Hindlimb muscle (tissue), 1 donor: ENCODE results near the gene ATP2B3. TPM values are rescaled to one million over a fixed set of nuclear protein-coding genes. Genes with fewer than 3 reads are reported as not detected.

ENCODE experiments used
- DNase-seq: peaks from one replicate; pipeline ENCODE4 v3.0.0-alpha.2; 2013
- polyA plus RNA-seq: library from polyadenylated mRNA; unstranded; fragments of 120-200 nt; gene quantifications from one replicate; pipeline ENCODE4 v1.2.1, GENCODE V29; 2013; ENCODE audit not compliant: insufficient read length

ATP2B3 gene
- polyA plus RNA-seq, 1 donor, result 0.36 TPM

DNA sequence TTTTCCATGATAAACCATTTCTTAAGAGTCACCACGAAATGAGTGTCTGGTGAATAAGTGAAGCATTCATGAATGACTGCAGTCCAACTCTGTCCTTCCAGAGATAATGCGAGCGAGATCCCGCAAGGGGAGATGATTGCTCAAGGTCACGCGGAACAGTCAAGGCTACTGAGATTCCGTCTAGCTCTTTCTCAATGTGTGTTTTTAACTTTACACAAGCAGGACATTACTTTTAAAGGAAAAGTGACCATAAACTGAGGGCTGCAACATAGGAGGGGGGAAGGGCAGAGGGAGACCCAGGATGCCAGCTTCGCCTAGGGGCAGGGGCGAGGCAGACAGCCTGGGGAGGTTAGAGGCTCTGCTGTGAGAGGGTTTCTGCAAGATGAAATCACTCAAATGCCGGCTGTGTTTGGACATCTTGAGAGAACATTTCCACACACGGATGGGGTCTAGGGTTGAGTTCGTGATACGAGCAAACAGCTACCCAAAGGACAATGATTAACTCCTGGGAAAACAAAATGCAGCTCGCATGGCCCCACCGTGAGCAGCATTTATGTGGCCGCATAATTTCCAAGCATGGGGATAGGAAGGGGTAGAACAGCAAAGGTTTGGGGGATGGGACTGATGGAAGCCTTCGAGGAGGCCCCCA is 105.3 kb downstream of the ATP2B3 start:
- no peak for DNase-seq

DNA sequence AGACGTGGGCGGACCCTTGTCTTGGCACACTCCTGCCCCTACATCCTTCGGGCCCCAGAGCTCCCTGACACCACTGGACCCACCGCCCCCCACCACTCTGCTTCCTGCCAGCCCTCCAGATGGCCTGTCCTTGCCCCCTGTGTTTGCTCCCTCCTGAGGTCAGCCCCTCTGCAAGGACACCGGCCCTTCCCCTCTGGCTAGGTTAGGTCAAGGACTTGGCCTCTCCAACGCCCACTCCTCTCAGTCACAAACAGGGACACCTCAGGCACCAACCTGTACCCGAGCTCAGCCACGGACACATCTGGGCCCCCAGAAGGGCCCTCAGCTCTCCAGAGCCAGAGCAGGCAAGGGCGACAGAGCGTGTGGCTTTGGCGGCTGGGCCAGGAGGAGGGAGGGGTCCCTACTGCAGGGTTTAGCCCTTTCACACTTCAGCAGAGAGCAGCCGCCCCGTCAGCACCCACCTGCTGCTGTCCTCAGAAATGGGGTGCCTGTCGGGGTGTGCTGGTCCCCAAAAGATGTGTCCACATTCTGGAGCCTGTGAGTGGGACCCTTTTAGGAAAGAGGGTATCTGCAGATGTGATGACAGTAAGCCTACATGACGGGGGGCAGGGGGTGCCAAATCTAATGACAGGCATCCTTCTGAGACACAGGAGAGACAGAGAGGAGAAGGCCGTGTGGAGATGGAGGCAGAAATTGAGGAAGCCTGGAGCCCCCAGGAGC is 106.0 kb downstream of the ATP2B3 start:
- no peak for DNase-seq

DNA sequence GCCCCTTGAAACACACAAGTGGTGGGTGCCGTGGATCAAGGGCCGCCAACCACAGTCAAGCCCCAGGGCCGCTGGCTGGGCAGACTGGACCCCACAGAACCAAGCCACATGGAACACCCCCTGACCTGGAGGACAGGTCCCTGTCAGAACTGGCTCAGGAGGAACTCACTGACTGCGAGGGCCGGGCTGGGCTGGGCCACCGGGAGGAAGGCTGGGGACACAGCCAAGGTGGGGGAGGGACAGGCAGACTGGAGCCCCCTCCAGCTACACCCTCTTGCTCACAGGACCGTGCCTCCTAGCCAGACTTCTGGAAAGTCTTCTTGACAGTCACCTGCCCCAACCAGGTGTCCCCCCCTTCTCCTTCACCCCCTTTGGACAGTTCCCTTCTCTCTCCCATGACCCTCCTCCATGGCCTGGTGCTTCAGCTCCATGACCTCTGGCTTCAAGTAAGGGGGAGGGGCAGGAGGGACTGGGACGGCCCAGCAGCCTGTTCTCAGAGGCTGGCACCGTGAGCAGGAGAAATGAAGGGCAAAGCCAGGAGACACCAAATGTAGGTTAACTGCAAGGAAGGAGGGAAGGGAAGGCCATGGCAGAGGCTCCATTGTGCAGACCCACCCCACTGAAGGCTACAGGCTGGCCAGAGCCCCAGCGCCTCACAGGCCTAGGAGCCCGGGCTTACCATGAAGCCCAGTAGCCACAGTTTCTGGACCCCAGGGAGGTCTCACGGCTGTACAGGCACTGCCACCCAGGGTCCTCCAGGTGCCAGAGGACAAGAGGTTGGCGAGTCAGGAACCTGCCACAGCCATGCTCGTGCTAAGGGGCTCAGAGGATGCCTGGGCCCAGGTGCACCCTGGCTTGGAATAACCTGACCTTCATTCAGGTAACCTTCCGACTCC is 107.0 kb downstream of the ATP2B3 start:
- no peak for DNase-seq

DNA sequence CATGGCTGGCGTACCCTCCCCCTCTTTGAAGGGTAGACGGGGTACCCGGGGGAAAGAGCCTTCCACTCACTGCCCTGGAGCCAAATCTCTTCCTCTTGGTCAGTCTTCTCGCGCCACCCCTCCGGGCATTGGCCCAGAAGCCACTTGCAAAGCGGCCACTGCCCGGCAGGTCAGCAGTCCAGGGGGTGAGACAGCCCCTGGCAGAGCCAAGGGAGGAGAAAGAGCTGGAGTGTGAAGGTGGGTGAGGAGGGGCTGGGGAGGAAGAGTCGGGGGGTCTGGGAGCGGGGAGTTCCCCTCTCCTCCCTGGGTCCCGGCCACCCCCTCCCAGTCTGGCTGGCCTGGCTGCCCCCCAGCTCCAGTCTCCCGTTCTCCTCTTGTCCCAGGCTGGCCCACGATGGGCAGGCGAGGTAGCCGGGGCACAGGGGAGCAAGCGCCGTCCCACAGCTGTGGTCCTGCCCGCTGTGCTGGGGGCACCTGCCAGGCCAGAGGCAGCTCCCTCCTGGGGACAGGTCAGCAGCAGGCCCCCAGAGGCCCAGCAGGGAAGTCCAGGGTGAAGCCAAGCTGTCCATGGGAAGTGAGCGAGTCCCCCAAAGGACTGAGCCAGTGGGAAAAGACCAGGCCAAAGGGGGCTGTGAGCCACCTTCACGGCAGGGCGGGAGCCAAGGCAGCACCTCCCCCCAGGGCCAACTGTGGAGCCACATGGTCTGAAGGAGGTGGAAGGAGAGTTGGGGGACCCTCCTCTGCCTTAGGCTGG is 108.0 kb downstream of the ATP2B3 start:
- no peak for DNase-seq

DNA sequence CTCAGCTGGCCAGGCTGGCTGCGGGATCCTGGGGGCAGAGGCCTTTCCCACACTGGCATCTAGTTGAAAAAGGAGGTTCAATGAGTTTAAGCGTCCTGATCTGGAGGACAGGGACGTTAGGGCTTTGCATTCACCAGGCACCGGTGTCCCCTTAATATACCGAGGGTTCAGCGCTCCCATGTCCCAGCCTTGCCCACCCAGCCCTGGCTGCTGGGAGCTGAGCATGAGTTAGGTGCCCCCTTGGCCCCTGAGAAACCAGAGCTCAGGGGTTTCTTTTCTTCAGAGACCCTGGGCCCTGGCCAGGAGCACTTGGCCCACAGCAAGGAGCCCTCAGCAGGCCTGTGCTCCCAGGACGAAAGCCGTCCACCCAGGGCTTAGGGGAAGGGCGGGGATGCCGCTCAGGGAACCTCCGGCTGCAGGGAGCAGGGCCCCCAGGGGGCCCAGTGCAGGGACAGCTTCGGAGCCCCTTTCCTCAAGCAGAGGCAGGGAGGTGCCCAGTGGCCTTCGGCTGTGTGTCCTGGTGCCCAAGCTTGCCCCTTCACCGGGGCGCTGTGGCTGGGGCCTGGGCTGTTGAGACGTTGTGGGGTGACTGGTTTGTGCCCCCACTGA is 108.7 kb downstream of the ATP2B3 start:
- DNase-seq, result no peak

DNA sequence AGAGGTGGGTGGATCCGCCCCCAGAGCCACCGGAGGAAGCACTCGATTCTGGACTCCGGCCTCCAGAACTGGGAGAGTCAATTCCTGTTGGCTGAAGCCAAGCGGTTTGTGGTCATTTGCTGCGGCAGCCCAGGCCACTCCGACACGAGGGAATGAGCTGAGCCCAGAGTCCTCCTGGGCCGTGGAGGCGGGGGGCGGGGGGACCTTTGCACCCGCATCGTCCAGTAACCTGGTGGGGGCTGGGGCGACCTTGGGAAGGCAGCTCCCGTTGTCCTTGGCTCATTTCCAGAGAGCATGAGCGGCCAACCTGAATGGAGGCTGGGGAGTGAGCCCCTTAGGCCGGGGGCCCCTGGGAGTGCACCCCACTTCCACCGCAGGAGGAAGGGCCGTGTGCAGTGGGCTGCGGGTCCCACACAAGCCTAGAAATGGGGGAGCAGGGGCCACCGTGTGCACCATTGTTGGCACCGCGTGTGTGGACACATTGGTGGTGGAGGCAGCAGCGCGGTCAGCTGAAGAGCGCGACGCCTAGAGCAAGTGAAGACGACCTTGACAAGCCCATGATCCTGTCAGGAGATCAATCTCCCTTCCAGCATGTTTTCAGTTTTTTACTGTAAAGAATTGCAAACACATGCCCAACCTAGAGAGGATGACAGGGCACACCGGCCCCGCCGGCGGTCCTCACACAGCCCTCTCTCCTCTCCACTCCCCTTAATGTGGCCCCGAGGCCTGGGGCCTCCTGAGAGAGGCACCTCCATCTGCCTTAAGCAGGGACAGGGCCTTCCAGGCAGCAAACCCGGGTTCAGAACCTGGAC is 109.6 kb downstream of the ATP2B3 start:
- no peak for DNase-seq

DNA sequence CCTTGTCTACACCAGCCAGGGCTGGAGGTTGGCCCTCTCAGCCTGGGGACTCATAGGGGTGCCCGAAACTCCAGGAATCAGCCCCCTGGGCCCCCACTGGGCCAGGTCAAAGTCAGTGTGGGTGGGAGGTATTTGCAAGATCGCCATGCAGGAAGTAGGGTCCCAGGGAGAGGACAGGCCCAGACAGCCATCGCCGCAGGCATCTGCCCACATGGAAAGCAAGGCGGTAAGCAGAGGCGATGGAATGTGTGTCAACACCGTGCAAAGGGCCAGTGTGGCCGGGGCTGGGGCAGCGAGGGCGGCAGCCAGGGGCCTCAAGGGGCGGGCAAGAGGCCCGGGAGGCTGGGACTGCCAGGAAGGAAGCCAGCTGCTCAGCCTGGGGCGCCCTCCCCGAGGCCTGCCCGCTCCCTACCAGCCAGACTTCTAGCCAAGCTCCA is 110.3 kb downstream of the ATP2B3 start:
- no peak for DNase-seq

DNA sequence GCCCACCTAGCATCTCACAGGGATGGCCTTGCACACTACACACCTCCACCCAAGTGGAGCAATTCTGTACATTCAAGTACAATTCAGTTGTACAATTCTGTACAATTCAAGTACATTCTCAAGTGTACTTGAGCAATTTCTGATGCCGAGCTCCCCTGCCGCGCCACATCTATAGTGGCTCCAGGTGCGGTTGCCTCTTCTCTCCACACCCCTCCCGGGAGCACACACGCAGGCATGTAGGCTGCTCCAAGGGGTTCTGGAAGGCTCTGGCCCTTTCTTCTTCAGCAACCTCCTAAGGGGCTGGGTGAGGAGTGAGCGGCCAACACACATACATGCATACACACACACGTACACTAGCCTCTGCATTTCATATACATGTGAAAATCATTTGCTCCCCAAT is 110.7 kb downstream of the ATP2B3 start:
- no peak for DNase-seq

DNA sequence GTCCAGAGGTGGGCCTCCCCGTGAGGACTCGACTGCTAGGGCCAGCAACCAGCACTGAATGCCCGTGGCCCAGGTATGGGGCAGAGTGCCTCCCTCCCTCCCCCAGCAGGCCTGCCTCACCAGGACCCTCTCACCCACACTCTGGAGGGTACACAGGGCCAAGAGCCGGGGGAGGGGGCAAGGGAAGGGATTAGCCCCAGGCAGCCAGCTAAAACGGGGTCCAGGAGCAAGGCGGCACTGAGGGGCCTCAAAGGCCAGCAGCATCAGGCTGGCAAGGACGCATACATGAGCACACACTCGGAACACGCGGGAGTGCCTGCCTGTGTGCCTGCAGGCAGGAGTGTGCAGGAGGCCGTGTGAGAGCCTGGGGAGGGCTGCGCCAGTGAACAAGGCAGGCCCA is 111.2 kb downstream of the ATP2B3 start:
- no peak for DNase-seq

DNA sequence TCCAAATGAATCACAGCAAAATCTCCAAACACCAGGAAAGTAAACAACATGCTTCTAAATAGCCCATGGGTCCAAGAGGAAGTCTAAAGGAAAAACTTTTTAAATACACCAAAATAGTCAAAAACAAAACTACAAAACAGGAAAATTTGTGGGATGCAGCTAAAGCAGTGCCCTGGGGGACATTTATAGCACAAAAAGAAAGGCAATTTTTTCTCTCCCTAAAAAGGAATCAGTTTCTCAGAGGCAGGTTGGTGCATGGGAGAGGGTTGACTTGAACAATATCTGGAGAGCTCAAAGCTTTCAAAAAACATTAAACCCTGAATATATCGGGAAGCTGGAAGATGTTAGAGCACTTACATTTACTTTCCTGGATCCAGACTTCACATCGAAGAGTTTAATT is 113.9 kb downstream of the ATP2B3 start:
- DNase-seq, result no peak

DNA sequence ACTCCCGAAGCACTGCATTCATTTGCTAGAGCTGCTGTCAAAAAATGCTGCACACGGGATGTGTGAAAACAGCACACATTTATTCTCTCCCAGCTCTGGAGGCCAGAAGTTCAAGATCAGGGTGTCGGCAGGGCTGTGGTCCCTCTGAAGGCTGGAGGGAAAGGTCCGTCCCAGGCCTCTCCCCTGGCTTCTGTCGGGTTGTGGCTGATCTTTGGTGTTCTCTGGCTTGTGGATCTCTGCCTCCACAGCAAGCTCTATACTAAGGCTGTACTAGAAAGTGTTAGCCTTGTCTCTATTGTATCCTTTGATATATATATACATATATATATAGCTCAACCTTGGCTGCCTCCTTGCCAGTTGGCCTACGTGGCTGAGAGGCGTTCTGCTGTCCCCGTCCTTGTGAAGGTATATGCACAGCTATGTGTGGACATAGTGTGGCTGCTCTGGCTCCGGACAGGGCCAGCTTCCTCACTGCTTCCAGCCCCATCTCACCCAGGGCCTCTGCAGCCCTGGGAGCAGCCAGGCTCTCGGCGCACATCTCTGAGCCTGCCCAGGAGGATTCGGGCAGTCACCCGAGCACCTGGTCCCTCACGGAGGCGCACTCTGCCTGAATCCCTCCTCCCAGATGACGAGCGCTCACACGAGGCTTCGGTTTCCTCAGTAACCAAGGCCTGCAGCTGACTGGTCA is 114.6 kb downstream of the ATP2B3 start:
- DNase-seq, result no peak

Other genes with a start within 250 kb of the ATP2B3 start
- not detected for gene PNMA6F, start 195.9 kb upstream of the ATP2B3 start, polyA plus RNA-seq
- 7.9 TPM for gene ZNF275, start 183.5 kb upstream of the ATP2B3 start, polyA plus RNA-seq
- gene PNMA6E, start 116.3 kb upstream of the ATP2B3 start, polyA plus RNA-seq, result not detected
- gene ZFP92, start 106.2 kb upstream of the ATP2B3 start, polyA plus RNA-seq, result 0.63 TPM
- 0.43 TPM for gene TREX2, start 71.6 kb upstream of the ATP2B3 start, polyA plus RNA-seq
- gene HAUS7, start 47.1 kb upstream of the ATP2B3 start, polyA plus RNA-seq, result 25.9 TPM
- 101 TPM for gene BGN, start 22.7 kb upstream of the ATP2B3 start, polyA plus RNA-seq
- gene CCNQ, start 81.5 kb downstream of the ATP2B3 start, polyA plus RNA-seq, result 11.5 TPM
- 0.14 TPM for gene DUSP9, start 129.6 kb downstream of the ATP2B3 start, polyA plus RNA-seq
- 3.5 TPM for gene PNCK, start 156.2 kb downstream of the ATP2B3 start, polyA plus RNA-seq
- 43.1 TPM for gene SLC6A8, start 170.3 kb downstream of the ATP2B3 start, polyA plus RNA-seq
- 80.6 TPM for gene BCAP31, start 206.7 kb downstream of the ATP2B3 start, polyA plus RNA-seq
- 13.5 TPM for gene ABCD1, start 207.2 kb downstream of the ATP2B3 start, polyA plus RNA-seq
- gene PLXNB3, start 246.6 kb downstream of the ATP2B3 start, polyA plus RNA-seq, result 1.9 TPM